GM19455 (cell line): ENCODE data around the gene NODAL.

Experiments used
- ATAC-seq: cut with Tn5 transposase; IDR thresholded peaks from one replicate; pipeline ENCODE4 v1.9.1; 2021; ENCODE audit not compliant: unreplicated experiment

The NODAL gene

DNA sequence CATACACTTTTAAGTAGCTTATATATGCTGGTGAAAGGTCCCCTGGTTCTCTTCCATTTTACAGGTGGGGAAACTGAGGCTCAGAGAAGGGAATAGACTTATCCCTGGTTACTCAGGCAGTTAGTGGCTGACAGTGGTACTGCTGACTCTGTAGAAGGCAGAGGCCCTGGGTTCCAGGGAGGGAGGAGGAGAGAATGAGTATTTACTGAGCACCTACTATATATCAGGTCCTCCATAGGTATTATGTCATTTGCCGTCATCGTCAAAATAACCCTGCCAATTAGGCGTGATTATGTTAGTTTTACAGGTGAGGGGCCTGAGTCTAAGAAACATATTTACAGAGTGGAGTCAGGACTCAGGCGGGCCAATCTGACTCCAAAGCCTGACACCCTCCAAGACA, 23.8 kb upstream of the NODAL start:
- ATAC-seq: no peak

DNA sequence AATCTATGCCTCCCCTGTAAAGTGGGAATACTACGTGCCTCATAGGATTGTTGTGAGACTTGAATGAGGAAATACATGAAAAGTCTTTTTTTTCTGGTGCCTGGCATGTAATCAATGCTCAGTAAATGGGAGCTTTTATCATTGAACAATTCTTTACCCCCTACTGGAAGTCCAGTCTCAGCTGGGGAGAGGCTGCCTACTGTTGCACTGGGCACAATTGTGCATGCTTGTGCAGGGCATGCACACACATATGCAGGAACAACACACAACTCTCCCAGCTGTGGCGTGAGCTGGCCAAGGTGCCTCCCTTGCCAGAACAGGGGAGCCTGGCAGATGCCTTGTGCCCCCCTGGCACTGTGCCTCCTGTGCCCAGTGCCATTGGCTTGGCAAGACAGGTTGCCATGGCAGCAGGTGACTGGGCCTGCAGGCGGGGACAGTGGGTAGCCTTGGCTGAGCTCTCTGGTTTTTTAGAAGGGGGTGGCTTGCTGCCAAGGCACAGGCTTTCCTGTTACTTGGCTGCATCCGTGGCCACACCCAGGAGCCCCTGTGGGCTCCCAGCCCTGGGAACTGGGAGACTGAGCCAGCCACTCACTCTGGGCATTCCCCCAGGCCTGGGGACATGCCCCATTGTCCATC, 21.0 kb upstream of the NODAL start:
- ATAC-seq: no peak

- no peak for ATAC-seq
Measured at GRCh38 chr10:70461397-70462348, 20.2 kb upstream of the NODAL start.

DNA sequence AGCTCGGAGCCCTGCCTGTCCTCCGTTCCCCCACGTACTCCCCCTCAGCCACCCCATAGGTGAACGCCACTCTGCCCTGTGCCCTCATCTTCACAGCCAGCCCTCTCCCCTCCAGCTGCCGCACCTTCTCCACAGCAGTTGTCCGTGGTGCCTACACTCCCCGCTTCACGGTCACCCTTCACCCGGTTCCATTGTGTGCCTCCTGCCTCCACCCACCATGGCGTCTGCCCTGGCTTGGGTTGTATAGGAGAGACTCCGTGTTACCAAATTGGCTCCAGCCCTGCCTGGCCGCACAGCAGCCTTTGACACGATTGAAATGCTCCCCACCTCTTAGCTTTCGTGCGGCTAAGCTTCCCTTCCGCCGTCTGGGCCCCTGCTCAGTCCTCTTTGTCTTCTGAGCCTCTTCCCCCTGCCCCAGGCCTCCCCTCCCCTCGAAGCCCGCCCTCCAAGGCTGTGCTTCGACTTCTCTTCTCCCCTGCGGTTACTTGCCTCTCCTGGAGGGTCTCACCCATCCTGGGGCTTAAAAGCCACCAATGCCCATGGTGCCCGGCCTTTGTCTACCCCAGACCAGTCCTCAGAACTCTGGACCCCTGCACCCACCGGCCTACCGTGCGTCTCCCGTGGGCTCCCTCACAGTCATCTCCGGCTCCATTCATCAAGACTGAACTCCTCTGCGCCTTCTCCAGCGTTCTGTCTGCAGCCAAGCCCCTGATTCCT, 18.5 kb upstream of the NODAL start:
- ATAC-seq: no peak

GRCh38 chr10:70459061-70459773, 17.7 kb upstream of the NODAL start:
- ATAC-seq: no peak

- ATAC-seq: no peak
Measured at GRCh38 chr10:70458329-70459060, 17.0 kb upstream of the NODAL start.

DNA sequence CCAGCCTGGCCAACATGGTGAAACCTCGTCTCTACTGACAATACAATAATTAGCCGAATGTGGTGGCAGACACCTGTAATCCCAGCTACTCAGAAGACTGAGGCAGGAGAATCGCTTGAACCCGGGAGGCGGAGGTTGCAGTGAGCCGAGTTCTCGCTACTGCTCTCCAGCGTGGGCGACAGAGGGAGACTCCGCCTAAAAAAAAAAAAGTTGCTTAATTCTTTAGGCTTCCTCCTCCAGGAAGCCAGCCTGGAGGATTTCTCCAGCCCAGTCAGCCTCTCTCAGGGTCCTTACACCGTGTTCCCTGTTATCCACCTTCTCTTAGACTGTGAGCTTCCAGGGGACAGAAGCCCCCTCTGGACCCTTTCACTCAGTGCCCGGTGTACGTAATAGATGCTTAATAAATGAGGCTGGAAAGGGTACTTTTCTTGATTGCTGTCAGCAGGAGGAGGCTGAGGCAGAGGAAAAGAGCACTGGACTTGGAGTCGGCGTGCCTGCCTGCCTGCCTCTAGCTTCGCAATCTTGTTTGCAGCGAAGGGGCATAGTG, 16.4 kb upstream of the NODAL start:
- ATAC-seq: no peak

DNA sequence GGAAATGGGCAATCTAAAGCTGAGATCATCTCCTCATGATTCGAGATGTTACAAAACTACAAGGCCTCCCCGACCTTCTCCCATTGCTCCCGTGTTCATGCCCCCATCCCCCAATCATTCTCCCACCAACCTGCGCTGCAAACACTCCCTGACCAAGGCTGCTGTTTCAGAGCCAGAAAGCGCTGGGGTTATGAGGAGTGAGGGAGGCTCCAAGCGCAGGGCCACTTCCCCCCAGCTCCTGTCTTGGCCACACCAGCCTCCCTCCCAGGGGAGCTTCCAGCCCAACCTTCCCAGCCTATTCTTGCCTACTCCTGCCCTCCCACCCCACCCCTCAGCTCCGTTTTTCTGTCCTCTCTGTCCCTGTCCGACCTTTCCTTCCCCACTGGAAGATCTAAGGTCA, 14.7 kb upstream of the NODAL start:
- ATAC-seq: no peak

DNA sequence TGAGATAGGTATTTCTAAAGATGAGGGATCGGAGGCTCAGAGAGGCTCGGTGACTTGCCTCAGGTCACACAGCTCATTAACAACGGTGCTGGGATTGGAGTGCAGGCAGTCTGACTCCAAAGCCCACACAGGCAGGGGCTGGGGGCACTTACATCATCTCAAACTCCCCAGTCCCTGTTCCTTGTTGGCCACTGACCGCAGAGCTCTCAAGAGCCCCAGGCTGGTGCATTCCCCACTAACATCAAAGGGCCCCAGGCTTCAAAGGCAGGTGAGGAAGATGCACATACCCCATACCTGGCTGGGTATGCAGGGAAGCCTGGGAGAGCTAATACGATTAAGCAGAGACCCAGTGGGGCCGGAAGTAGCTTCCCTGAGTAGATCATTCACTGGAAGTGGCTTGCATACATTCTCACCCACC, 13.7 kb upstream of the NODAL start:
- no peak for ATAC-seq

GRCh38 chr10:70448236-70448635, 6.8 kb upstream of the NODAL start:
- ATAC-seq: no peak

GRCh38 chr10:70445718-70446657, 4.5 kb upstream of the NODAL start:
- ATAC-seq: no peak

DNA sequence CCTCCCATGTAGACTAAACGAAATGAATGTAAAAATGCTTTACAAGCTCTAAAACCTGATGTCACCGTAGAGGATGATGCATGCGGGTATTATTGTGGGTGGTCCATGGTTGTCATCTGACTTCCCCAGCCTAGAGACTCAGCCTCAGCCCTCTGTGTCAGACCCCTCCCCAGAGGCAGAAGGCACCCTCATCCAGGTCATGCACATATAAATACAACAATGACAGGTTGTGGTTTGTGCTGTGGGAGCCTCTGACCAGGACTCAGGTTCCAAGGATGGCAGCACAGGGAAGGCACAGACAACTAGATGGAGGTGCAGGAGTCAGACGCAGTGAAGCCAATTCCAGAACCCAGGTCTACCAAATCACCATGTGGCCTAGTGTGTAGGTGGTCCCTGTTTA, 3.3 kb upstream of the NODAL start:
- no peak for ATAC-seq

DNA sequence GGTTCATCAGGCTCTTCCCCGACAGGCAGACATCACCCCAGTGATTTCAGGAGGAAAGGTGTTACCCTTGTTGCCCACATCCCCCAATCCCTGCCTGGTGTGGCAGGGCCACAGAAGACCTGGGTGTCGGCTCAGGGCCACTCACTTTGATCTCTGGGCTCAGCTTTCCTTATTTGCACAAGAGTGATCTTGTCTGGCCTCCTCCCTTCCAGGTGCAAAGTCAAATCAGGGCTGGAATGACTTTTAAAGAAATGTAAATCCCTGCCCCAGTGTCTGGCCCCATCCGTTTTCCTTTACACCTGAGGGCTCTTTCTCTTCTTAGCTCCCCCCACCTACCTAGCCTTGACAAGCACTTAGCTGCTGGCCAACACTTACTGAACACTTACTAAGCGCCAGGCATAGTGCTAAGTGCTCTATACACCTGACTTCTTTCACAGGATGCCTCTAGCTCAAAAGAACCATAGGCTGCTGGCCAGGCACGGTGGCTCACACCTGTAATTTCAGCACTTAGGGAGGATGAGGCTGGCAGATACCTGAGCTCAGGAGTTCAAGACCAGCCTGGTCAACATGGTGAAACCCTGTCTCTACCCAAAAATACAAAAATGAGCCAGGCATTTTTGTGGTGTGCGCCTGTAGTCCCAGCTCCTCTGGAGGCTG, 979 bp upstream of the NODAL start:
- no peak for ATAC-seq

DNA sequence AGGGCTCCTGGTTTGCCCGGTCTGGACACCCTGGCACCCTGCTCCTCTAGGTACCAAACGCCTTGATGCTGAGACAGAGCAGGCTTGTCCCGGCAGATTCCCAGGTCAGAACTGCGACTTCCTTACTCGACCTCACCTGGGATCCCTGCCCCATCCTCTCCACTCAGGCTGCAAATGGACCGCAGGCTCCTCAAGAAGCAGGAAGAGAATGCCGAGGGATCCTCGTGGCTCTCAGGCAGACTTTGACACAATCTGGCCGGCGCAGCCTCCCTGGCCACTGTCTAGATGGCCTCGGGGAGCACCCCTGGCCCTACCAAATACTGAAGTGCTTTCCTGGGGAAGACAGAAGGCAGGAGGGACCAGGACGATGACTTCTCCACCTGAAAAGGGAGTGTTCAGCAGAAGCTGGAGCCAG, 421 bp upstream of the NODAL start:
- ATAC-seq: no peak

DNA sequence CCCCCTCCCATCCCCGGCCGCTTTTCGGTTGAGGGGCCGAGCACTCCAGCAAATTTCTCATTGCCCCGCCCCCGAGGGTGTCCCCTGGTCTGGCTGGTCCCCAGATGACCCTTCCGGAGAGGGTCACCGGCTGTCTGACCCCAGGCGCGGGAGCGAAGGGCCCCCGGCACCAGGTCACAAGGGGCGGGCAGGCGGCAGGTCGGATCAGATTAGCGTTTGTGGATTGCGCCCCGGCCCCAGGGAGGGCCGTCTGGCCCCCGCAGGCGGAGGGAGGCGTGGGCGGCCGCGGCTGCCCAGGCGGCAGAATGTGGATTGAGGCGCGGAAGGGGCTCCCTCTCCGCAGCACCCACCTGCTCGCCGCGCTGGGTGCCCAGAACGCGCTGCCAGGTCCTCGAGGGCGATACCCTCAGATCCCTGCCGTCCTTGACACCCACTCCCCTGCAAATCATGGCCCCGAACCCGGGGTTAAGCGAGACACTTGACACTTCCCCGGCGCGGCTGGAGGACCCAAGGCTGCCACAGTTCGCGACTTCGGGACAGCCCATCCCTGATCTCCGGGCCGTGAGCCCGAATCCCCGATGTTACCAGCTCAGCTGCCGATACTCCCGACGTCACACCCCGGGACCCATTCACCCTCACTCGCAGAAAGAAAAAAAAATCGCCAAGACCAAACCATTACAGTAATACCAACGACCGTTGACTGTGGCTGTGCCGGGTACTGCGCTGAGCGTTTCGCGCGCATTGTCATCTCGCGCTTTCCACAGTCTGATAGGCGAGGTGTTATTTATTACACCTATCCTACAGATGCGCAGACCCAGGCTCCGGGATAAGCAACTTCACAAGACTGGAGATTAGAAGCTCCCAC, 953 bp downstream of the NODAL start:
- ATAC-seq: no peak

DNA sequence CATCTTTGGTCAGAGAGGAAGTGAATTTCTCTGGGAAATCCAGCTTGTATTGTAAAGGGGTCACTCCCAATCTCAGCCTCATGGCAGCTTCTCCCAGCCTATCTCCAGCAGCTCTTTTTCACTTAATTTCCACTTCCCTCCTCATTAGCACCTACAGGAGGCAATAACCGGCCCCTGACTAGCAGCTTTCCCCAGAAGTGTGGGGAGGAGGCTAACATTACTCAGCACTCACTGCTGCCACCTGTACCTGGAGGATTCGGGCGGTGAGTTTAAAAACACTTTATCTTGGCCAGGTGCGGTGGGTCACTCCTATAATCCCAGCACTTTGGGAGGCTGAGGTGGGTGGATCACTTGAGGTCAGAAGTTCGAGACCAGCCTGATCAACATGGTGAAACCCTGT, 3.8 kb downstream of the NODAL start:
- no peak for ATAC-seq

GRCh38 chr10:70435241-70436085, 6.0 kb downstream of the NODAL start:
- no peak for ATAC-seq
